ENCODE data around the gene RNF130.
A peak's percentile ranks its signal among the peaks of the same experiment; 100 is the strongest.

The RNF130 gene

GRCh38 chr5:180071531-180072255 lies at the start of gene RNF130:
TSS of gene RNF130 (minus strand) at chr5:180071759. CDS start at chr5:180071702, 57 bp downstream.
- peak; percentile 69 for DNase-seq (ENCODE audit: low read depth)

- no peak for DNase-seq (ENCODE audit: low read depth)
Measured at GRCh38 chr5:180120237-180121101, 48.9 kb upstream of the RNF130 start.

GRCh38 chr5:180119903-180120236 lies 48.3 kb upstream of the RNF130 start:
- DNase-seq (ENCODE audit: low read depth): no peak

GRCh38 chr5:180119031-180119902 lies 47.7 kb upstream of the RNF130 start:
- DNase-seq (ENCODE audit: low read depth): no peak

GRCh38 chr5:180118391-180118791 lies 46.8 kb upstream of the RNF130 start:
- DNase-seq (ENCODE audit: low read depth): no peak

GRCh38 chr5:180117000-180117725 lies 45.6 kb upstream of the RNF130 start:
- DNase-seq (ENCODE audit: low read depth): no peak

- no peak for DNase-seq (ENCODE audit: low read depth)
Measured at GRCh38 chr5:180116077-180116999, 44.8 kb upstream of the RNF130 start.

- DNase-seq (ENCODE audit: low read depth): no peak
Measured at GRCh38 chr5:180115326-180116076, 43.9 kb upstream of the RNF130 start.

- no peak for DNase-seq (ENCODE audit: low read depth)
Measured at GRCh38 chr5:180114304-180115003, 42.9 kb upstream of the RNF130 start.

- no peak for DNase-seq (ENCODE audit: low read depth)
Measured at GRCh38 chr5:180113660-180114303, 42.2 kb upstream of the RNF130 start.

GRCh38 chr5:180112181-180112861 lies 40.8 kb upstream of the RNF130 start:
- DNase-seq (ENCODE audit: low read depth): no peak

GRCh38 chr5:180111273-180112002 lies 39.9 kb upstream of the RNF130 start:
- no peak for DNase-seq (ENCODE audit: low read depth)

GRCh38 chr5:180109920-180110319 lies 38.4 kb upstream of the RNF130 start:
- no peak for DNase-seq (ENCODE audit: low read depth)

- no peak for DNase-seq (ENCODE audit: low read depth)
Measured at GRCh38 chr5:180107005-180107404, 35.4 kb upstream of the RNF130 start.

GRCh38 chr5:180105827-180106312 lies 34.3 kb upstream of the RNF130 start:
- DNase-seq (ENCODE audit: low read depth): no peak

GRCh38 chr5:180104168-180104530 lies 32.6 kb upstream of the RNF130 start:
- DNase-seq (ENCODE audit: low read depth): no peak

GRCh38 chr5:180103487-180104167 lies 32.1 kb upstream of the RNF130 start:
- no peak for DNase-seq (ENCODE audit: low read depth)

Data from stimulated activated CD8-positive, alpha-beta memory T cell treated with anti-CD3 and anti-CD28 coated beads, Interleukin-12 subunit alpha, Interleukin-12 subunit beta, amount 100 ng/mL, for 1 hour (primary cell).